ENCODE data around the gene NPR3.

The NPR3 gene

GRCh38 chr5:32837211-32837610, 126.1 kb downstream of the NPR3 start:
- no peak overlapping the region for H3K27ac ChIP-seq
- DNase-seq (ENCODE audit: low read depth, low spot score), result no peak
- H3K9ac ChIP-seq (ENCODE audit: insufficient read length), result no peak overlapping the region
- no peak overlapping the region for H3K4me3 ChIP-seq
- TF ChIP-seq EZH2 (IDR thresholded peaks at IDR 0.05), result no peak
- H3K9me3 ChIP-seq (ENCODE audit: low read depth, low read length), result no peaks in the 10 kb centered on the region
- no peaks in the 10 kb centered on the region for H3K36me3 ChIP-seq (ENCODE audit: insufficient read depth, low read length)

GRCh38 chr5:32839106-32839505, 128.0 kb downstream of the NPR3 start:
- DNase-seq (ENCODE audit: low read depth, low spot score), result no peak
- H3K36me3 ChIP-seq (ENCODE audit: insufficient read depth, low read length), result no peaks in the 10 kb centered on the region
- no peaks in the 10 kb centered on the region for H3K9me3 ChIP-seq (ENCODE audit: low read depth, low read length)
- TF ChIP-seq EZH2 (IDR thresholded peaks at IDR 0.05), result no peak
- TF ChIP-seq FOXP2 (optimal IDR thresholded peaks at IDR 0.05; ENCODE audit: control extremely low read depth, extremely low read length, insufficient read depth), result no peak
- TF ChIP-seq POLR2AphosphoS5 (IDR thresholded peaks at IDR 0.05; ENCODE audit: borderline replicate concordance, low read depth, low read length), result no peak
- no peak overlapping the region for H3K9ac ChIP-seq (ENCODE audit: insufficient read length)
- no peak overlapping the region for H3K4me3 ChIP-seq
- H3K27ac ChIP-seq, result no peak overlapping the region

- Histone ChIP-seq H3K4me3 (no peak overlapping the region), H3K36me3 (ENCODE audit: insufficient read depth, low read length) (no peaks in the 10 kb centered on the region), H3K27ac (no peak overlapping the region), H3K9ac (ENCODE audit: insufficient read length) (no peak overlapping the region), H3K9me3 (ENCODE audit: low read depth, low read length) (no peaks in the 10 kb centered on the region)
- TF ChIP-seq EZH2 (IDR thresholded peaks at IDR 0.05), result no peak
- TF ChIP-seq FOXP2 (optimal IDR thresholded peaks at IDR 0.05; ENCODE audit: control extremely low read depth, extremely low read length, insufficient read depth), result no peak
- TF ChIP-seq POLR2AphosphoS5 (IDR thresholded peaks at IDR 0.05; ENCODE audit: borderline replicate concordance, low read depth, low read length), result no peak
- no peak for DNase-seq (ENCODE audit: low read depth, low spot score)
These were observed 129.5 kb downstream of the NPR3 start for GRCh38 chr5:32840606-32841005.

All from SK-N-MC (cell line).